PC-9 (cell line): ENCODE measurements around the gene ERBB4. TPM values are rescaled to one million over a fixed set of nuclear protein-coding genes. Genes with fewer than 3 reads are reported as not detected.

Experiments
- BruUV-seq: library from RNA; stranded (reverse); fragments of 400-500 nt; replicated peaks from 2 replicates; lab custom pipeline; 2021; lab: Mats Ljungman, UMichigan
- CTCF ChIA-PET: fragments of 300-600 bp; sonication (Branson Sonifier 250); formaldehyde crosslinking; loops from one replicate; lab custom pipeline; 2022; ENCODE audit warnings: antibody characterized with exemption; lab: Charles Lee
- POLR2A ChIA-PET: fragments of 300-600 bp; sonication (Branson Sonifier 250); formaldehyde crosslinking; loops from one replicate; lab custom pipeline; 2022; ENCODE audit warnings: antibody characterized with exemption; ENCODE audit not compliant: unreplicated experiment; lab: Charles Lee
- DNase-seq, 2 experiments: peaks; one replicate each; pipeline versions ENCODE4 v3.0.0 to v3.0.0-alpha.2; 2015 to 2022; ENCODE audit warnings: mixed read lengths in 1 of 2
- H2AFZ ChIP-seq: fragments of 200-600 bp; sonication (generic); 2 replicates; pipeline ENCODE4 v1.8.1; 2017; ENCODE audit warnings: antibody characterized with exemption
- H3F3A ChIP-seq: fragments of 200-600 bp; sonication (generic); 2 replicates; pipeline ENCODE4 v1.8.1; 2017; ENCODE audit warnings: antibody characterized with exemption, mild to moderate bottlenecking, low read depth; ENCODE audit not compliant: insufficient read depth
- H3K27ac ChIP-seq: fragments of 200-600 bp; sonication (generic); 2 replicates; pipeline ENCODE4 v1.6.1; 2016; ENCODE audit warnings: mixed run types
- H3K27me3 ChIP-seq: fragments of 200-600 bp; sonication (generic); 2 replicates; pipeline ENCODE4 v1.6.1; 2016; ENCODE audit warnings: low read depth, mixed run types; ENCODE audit not compliant: insufficient read depth
- H3K36me3 ChIP-seq: fragments of 200-600 bp; sonication (generic); 2 replicates; pipeline ENCODE4 v1.6.1; 2016; ENCODE audit warnings: low read depth, mixed run types
- H3K4me1 ChIP-seq: fragments of 200-600 bp; sonication (generic); replicated peaks from 2 replicates; pipeline ENCODE4 v1.6.1; 2016; ENCODE audit warnings: mixed run types; ENCODE audit not compliant: insufficient read depth
- H3K4me2 ChIP-seq: fragments of 200-600 bp; sonication (generic); 2 replicates; pipeline ENCODE4 v1.6.1; 2017; ENCODE audit warnings: mixed run types
- H3K4me3 ChIP-seq: fragments of 200-600 bp; sonication (generic); 2 replicates; pipeline ENCODE4 v1.6.1; 2016; ENCODE audit warnings: mixed run types
- H3K79me2 ChIP-seq: fragments of 200-600 bp; sonication (generic); 2 replicates; pipeline ENCODE4 v1.6.1; 2017; ENCODE audit warnings: low read depth, mixed run types
- H3K9me2 ChIP-seq: fragments of 200-600 bp; sonication (generic); 2 replicates; pipeline ENCODE4 v1.8.1; 2017; ENCODE audit warnings: mild to moderate bottlenecking; ENCODE audit not compliant: insufficient read depth
- H3K9me3 ChIP-seq: fragments of 200-600 bp; sonication (generic); 2 replicates; pipeline ENCODE4 v1.8.1; 2016; ENCODE audit warnings: low read depth; ENCODE audit not compliant: insufficient read depth
- H4K20me1 ChIP-seq: fragments of 200-600 bp; sonication (generic); 2 replicates; pipeline ENCODE4 v1.8.1; 2017; ENCODE audit not compliant: insufficient read depth
- CTCF ChIP-seq: fragments of 200-600 bp; sonication (generic); conservative IDR thresholded peaks from 2 replicates; pipeline ENCODE4 v1.6.1; 2017; ENCODE audit warnings: mixed run types, antibody characterized with exemption, mild to moderate bottlenecking, moderate library complexity
- EZH2 ChIP-seq: fragments of 200-600 bp; sonication (generic); IDR thresholded peaks from 2 replicates; pipeline ENCODE4 v1.8.0; 2017; ENCODE audit warnings: antibody characterized with exemption, low read depth
- intact Hi-C: fragments of 100-400 bp; cut with micrococcal nuclease; formaldehyde crosslinking; loops from one replicate; pipeline ENCODE4 v1.10.0; 2022; ENCODE audit not compliant: unreplicated experiment
- total RNA-seq: library from RNA; stranded (reverse); gene quantifications from 2 replicates; pipeline ENCODE4 v1.2.3, GENCODE V29; 2021

ERBB4 gene
- total RNA-seq, 1 experiment from 2014 or later, result not detected

- BruUV-seq, result no TSS peak
- no peaks in the 10 kb centered on the region for H3K27me3 ChIP-seq
- no peak overlapping the region for H3K4me3 ChIP-seq
- H4K20me1 ChIP-seq, result no peaks in the 10 kb centered on the region
- H3K9me3 ChIP-seq, result no peaks in the 10 kb centered on the region
- no peaks in the 10 kb centered on the region for H3K79me2 ChIP-seq
- ChIA-PET CTCF (no interaction called here), POLR2A (no interaction called here)
- no peaks in the 10 kb centered on the region for H3F3A ChIP-seq
- no peak overlapping the region for H3K27ac ChIP-seq
- H3K4me2 ChIP-seq, result no peak overlapping the region
- H3K9me2 ChIP-seq, result no peaks in the 10 kb centered on the region
- no peak overlapping the region for H2AFZ ChIP-seq
- H3K36me3 ChIP-seq, result no peaks in the 10 kb centered on the region
- H3K4me1 ChIP-seq, result no peaks in the 10 kb centered on the region
- no peak for DNase-seq
- intact Hi-C loops, result no loop called here
- TF ChIP-seq EZH2 (no peak), CTCF (no peak)
Measured at GRCh38 chr2:212354382-212354781, 184.2 kb downstream of the ERBB4 start.

GRCh38 chr2:212348501-212348900, 190.1 kb downstream of the ERBB4 start:
- BruUV-seq, result no TSS peak
- H3K79me2 ChIP-seq, result no peaks in the 10 kb centered on the region
- DNase-seq, result no peak
- ChIA-PET POLR2A (no interaction called here), CTCF (no interaction called here)
- no peaks in the 10 kb centered on the region for H3K9me2 ChIP-seq
- TF ChIP-seq CTCF (no peak), EZH2 (no peak)
- no peak overlapping the region for H3K4me2 ChIP-seq
- H3K27me3 ChIP-seq, result no peaks in the 10 kb centered on the region
- H3F3A ChIP-seq, result no peaks in the 10 kb centered on the region
- H3K4me1 ChIP-seq, result no peaks in the 10 kb centered on the region
- intact Hi-C loops, result no loop called here
- H3K9me3 ChIP-seq, result no peaks in the 10 kb centered on the region
- no peaks in the 10 kb centered on the region for H3K36me3 ChIP-seq
- no peak overlapping the region for H3K4me3 ChIP-seq
- no peak overlapping the region for H2AFZ ChIP-seq
- no peaks in the 10 kb centered on the region for H4K20me1 ChIP-seq
- no peak overlapping the region for H3K27ac ChIP-seq

- Histone ChIP-seq H3K27ac (no peak overlapping the region), H3K9me3 (no peaks in the 10 kb centered on the region), H2AFZ (no peak overlapping the region), H3K4me1 (no peaks in the 10 kb centered on the region), H3K27me3 (no peaks in the 10 kb centered on the region), H3K36me3 (no peaks in the 10 kb centered on the region), H3F3A (no peaks in the 10 kb centered on the region), H3K4me3 (no peak overlapping the region), H3K79me2 (no peaks in the 10 kb centered on the region), H4K20me1 (no peaks in the 10 kb centered on the region), H3K9me2 (no peaks in the 10 kb centered on the region), H3K4me2 (no peak overlapping the region)
- POLR2A ChIA-PET, result no interaction called here
- CTCF ChIA-PET, result no interaction called here
- no TSS peak for BruUV-seq
- intact Hi-C loops, result no loop called here
- no peak for DNase-seq
- no peak for TF ChIP-seq CTCF
Measured at GRCh38 chr2:212346865-212347264, 191.7 kb downstream of the ERBB4 start.
